Kidney glomerular epithelial cell (primary cell): ENCODE measurements around the gene OSBPL5.
"Not testable (repeated sequence)": the region's sequence is repeated elsewhere in the genome, so short reads cannot be mapped to it uniquely, and the experiment has no call there.

Experiments used
- DNase-seq: peaks from one replicate; lab custom pipeline; 2025; lab: John Stamatoyannopoulos, UW

The OSBPL5 gene

DNA sequence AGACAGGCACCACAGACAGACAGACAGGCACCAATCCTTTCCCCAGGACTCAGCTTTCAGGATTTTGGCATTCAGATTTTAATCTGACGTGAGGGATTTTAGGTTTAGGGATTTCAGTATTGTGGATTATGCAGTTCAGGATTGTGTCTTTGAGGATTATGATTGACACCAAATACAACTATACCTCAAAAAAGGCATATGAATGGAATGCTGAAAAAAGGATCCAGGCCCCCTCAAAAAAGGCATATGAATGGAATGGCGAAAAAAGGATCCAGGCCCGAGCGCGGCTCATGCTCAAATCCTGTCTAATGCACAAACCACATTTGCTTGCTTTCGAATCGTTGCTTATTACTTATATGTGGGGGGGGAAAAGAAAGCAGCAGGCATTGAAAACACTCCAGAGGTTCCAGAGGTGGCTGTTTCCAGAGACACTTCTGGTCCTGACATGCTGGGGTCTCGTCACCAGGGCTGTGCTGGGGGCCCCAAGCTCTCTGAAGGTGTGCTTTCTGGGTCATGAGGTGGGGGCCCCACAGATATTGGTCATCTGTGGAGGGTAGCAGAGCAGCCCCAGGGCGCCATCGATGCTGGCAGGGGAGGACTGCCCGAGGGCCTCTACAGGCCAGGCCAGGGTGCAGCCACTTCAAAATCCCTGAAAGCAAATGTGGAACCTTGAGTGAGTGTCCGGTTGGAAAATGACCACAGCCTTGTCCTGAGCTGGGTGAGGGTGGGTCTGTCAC lies 16.8 kb upstream of the OSBPL5 start:
- no peak for DNase-seq

DNA sequence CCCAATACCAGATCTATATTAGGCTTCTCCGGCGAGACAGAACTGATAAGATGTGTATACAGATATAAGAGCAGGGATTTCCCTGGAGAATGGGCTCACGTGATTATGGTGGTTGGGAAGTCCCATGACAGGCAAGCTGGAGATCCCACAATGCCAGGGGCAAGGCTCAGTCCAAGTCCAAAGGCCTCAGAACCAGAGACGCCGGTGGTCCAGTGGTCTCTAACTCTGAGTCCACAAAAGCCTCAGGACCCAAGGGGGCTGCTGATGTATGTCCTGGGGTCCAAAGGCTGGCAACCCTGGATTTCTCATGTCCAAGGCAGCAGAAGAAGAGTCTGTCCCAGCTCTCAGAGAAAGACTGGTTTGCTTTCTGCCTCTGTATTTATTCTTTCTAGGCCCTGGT lies 15.8 kb upstream of the OSBPL5 start:
- no peak for DNase-seq

DNA sequence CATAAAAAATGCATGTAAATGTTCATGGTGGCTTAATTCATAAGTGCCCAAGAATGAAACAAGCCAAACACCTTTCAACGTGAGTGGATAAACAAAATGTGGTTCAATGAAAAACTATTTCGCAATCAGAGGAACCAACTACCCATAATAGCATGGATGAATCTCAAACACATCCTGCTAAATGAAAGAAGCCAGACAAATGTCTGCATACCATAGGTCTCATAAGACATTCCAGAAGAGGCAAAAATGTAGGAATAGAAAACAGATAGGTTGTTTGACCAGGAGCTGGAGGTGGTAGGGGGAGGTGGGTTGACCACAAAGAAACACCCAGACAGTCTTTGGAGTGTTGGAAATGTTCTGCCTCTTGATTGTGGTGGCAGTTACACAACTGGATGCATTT lies 13.2 kb upstream of the OSBPL5 start:
- no peak for DNase-seq

DNA sequence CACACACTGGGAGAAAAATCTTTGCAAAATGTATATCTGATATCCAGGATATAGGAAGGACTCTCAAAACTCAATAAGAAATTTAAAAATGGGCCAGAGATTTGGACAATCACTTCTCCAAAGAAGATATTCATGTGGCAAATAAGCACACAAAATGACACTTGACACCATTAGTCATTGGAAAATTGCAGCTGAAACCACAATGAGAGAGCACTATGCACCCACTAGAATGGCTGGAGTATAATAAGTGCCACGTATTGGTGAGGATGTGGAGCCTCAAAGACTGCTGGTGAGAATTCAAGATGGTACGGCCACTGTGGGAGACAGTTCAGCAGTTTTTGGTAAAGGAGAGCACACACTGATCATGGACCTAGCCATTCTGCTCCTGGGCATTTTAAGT lies 12.8 kb upstream of the OSBPL5 start:
- no peak for DNase-seq

DNA sequence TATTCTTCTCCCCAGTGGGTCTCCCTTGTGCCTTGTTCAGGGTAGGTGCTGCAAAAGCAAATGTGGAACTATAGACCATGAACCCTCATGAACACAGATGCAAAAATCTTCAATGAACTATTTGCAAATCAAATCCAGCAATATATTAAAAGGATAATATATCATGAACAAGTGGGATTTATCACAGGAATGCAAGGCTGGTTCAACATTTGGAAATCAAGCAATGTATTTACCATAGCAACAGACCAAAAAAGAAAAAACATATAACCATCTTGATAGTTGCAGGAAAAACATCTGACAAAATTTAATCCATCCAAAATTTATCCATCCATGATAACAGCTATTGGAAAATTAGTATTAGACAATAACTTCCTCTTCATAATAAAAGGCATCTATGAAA lies 11.4 kb upstream of the OSBPL5 start:
- DNase-seq = no peak

DNA sequence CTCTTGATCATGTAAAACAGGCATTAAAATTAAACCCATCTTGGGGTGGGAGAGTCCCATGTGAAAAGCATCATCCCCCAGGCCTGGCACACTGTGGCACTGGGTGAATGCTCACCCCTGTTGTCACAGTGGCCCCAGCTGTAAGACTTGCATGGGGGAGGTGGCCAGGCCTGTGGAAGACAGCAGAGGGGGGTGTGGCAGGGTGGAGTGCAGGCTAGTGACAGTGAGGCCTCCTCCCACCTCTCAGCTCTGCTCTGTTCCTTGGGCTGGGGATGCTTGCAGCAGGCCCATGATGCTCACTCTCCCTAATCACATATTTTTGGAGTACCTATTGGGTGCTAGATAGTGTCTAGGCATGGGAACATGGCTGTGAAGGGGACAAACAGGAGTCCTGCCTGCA lies 10.1 kb upstream of the OSBPL5 start:
- DNase-seq = no peak

DNA sequence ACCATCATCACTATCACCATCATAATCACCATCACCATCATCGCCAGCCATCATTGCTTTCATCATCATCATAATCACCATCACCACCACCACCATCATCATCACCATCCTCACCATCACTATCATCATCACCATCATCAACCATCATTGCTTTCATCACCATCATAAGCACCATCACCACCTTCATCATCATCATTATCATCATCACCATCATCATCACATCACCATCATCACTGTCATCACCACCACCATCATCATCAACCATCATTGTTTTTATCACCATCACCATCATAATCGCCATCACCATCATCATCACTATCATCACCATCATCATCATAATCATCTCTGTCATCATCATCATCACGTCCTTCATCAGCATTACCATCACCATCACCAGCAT lies 9.3 kb upstream of the OSBPL5 start:
- DNase-seq = no peak

DNA sequence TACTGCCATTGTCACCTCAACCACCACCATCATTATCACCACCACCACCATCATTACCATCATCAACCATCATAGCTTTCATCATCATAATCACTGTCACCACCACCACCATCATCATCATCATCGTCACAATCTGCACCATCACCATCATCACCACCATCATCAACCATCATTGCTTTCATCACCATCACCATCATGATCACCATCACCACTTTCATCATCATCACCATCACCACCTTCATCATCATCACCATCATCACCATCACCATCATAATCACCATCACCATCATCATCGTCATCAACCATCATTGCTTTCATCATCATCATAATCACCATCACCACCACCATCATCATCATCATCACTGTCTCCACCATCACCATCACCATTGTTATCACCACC lies 8.7 kb upstream of the OSBPL5 start:
- no peak for DNase-seq

DNA sequence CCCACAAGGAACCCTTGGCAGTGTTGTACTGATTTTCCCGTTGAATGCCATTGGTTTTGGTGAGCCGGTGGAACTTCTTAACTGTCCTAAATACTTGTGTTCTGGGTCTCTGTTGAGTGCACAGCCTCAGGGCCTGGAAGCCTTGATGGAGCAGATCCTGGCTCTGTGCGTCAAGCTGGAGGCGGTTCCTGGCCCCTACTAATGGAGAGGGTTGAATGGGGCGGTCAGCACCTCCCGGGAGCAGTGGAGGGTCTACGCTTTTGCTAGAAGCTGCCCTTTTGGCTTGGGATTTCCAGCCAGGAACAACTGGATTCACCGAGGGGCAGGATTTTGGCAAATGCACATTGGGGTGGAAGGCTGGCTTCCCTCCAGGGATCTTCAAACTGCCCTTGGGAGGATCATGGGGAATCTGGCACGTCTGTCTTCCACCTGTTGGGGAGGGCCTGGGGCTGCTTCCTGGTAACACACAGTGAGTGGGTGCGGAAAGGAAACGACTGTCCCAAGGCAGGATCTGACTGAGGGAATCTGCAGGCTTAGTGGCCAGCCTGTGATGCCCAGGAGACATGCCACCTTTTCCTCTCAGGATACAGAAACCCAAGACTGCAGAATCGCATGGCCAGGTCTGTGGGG lies 6.9 kb upstream of the OSBPL5 start:
- DNase-seq = no peak

DNA sequence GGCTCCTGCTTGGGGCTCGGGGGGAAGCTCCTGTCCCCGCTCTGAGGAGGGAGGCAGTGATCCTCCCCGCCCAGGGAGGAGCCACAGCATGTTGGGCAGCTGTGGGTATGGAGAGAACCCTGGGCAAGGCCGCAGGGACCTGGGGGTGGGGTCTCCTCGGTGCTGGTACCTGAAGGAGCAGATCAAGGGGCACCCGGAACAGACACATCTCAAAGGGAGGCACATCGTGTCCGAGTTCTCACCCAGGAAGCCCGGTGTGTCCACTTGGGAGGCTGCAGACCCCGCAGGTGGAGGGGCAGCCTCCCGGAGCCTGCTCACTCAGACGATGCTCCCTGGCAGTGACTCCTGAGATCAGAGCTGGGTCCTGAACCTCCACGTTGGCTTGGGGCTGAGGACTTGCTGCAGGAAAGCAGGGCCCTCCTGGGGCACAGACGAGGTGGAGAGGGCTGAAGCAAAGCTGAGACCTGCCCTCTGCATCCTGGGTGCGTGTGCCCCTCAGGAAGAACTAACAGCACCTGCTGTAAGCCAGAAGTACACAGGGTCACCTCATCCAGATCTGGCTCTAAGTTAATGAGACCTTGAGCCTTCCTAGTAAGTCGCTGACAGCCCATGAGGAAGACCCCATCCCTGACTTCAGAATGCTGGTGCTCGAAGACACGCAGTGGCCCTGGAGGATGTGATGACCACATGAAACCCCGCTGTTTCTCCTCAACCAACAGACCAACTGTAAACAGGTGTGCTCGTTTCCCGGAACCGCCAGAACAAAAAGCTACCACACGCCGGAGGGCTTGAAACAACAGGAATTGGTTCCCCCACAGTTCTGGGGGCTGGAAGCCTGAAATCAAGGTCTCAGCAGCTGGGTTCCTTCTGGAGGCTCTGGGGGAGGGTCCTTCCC lies 5.9 kb upstream of the OSBPL5 start:
- DNase-seq = no peak

DNA sequence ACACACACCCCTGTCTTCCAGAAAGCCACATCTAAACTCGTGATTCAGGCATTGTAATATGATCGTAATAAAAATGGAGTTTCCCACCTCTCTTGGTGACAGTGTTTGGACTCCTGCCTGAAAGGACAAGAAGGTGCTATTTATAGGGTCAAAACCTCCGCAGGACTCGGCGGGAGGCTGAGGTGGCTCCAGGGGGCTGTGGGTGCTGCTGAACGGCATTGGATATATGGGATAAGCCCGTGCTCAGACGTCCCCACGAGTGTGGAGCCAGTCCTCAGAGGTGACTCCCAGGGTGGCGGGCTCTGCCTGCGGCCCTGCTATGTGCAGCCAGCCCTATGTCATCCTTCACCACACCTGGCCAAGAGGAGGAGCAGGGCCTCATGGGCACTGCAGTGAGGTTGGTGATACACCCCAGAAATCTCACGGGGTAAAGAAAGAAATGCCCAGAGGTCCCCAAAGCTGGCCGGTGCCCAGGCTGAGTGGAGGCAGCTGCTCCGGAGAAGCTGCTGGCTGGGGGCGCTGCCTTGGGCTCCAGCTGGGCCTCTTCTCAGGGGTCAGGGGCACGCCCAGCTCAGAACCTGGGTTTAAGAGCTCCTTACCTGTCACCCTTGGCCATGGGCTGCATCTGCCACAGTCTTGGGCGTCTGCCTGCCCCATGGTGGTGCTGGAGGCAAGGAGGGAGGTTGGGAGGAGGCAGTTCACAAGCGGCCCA lies 5.1 kb upstream of the OSBPL5 start:
- DNase-seq = no peak

DNA sequence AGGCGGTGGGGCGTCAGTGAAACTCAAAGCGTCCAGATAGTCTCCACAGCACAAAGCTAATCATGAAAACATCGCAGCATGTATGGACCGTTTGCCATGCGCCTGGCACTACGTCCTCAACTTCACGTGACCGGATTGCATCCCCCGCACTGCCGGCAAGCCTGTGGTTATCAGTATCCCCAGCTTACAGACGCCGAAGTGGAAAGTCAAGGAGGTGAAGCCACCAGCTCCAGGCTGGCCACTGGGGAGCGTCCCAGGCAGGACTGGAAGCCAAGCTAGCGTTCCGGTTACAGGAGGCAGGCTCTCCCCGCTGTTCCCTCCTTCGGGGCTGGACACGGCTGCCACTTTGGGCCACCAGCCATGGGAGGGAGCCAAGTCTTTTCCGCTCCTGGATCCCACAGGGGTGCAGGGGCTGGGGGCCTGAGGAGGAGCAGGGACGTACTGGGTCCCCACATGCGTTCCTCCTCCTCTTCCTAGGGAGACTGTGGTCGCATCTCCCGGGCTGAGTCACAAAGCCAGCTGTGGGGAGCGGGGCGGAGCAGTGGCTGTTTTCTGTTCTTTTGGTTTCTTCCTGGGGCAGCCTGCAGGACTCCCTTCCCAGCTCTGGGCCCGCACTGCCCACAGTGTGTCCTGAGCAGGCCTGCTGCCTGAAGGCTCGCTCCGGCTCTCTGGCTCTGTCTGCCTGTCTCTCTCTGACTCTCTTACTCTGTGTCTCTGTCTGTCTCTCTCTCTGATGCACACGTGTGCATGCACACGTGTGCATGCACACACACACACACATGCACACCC lies 4.3 kb upstream of the OSBPL5 start:
- DNase-seq = no peak

DNA sequence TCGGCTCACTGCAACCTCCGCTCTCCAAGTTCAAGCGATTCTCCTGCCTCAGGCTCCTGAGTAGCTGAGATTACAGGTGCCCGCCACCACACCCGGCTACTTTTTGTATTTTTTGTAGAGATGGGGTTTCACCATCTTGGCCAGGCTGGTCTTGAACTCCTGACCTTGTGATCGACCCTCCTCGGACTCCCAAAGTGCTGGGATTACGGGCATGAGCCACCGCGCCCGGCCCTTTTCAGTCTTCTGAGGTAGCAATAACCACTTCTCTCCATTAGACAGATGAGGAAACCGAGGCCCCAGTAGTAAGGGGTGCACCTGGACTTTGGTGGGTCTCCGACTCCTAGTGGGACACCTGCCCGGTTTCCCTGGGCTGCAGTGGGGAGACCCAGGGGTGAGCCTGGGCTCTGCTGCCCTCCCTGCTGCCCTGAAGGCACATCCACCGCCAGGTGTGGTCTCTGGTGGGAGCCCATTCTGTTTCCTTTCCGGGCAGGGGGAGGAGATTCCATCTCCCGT lies 3.7 kb upstream of the OSBPL5 start:
- not testable (repeated sequence) for DNase-seq

DNA sequence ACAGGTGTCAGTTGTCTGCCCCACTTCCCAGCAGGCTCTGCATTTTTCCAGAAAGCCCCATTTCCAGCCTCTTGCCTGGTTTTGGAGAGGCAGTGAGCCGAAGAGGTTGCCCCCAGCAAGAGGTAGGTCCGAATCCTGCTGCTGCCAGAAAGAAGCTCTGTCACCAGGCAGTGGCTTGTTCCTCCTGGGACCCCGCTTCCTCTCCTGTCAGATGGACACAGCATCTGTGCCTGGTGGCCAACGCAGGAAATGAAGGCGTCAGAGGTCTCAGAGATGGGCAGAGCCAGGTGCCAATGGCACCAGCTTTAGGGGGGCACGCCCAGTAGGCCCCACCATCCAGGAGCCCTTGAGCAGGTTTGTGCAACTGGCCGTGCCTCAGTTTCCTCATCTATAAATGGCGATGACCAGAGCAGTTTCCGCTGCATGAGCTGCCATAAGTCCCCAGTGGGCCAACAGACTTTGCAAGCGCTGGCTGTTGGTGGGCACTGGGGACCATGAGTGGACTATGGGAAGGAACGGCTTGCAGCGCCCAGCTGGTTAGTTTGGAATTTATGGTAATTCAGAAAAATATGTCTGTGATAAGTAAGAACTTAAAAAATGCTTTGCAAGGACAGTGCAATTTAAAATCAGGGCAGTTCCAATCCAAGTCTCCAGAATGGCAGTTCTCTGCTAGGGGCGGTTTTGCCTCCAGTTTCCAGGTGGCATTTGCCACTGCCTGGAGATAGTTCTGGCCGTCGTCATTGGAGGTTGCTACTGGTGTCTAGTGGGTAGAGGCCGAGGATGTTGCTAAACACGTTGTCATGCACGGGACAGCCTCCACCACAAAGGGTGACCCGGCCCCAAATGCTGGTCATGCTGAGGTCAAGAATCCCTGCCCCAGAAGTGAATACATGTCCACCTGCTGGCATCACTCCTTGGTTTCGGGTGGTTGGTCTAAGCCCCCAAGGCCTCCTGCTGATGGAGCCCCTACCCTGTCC lies 2.3 kb upstream of the OSBPL5 start:
- DNase-seq = no peak

DNA sequence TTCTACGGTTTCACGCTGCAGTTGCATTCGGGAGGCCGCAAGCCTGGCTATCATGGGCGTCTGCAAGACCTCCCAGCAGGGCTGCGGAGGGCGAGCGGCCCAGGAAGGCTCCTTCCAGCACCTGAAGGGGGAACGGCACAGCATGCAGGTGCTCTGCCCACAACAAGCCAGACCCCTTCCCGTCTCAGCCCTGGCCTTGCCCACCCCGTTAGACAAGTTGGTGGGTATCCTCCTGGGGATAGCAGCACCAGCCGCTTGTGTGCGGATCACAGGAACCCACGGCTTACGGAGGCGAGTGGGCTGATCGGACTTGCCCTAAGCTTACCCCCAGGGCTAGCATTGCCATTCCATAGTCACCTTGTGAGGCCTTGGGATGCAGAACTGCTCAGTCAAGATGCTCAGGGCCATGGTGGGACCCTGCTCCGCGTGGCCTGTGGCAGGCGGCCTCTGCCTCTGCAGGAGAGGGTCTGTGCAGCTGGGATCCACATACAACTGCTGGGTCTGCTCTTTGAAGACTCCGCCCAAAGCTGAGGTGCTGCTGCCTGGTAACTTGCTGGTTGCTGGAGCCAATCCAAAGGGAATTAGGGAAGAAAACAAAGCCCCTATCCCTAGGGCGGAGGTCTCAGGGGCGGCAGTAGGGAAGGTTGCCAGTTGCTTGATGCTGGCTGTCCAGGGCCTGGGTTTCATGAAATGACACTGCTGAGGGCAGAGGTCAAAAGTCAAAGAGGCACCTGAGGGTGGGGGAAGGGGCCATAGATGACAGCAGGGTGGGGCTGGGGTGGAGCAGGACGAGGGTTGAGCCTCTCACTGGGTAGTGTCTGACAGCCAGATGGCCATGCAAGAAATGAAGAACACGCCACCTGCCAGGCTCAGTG lies 1.4 kb upstream of the OSBPL5 start:
- DNase-seq = no peak

DNA sequence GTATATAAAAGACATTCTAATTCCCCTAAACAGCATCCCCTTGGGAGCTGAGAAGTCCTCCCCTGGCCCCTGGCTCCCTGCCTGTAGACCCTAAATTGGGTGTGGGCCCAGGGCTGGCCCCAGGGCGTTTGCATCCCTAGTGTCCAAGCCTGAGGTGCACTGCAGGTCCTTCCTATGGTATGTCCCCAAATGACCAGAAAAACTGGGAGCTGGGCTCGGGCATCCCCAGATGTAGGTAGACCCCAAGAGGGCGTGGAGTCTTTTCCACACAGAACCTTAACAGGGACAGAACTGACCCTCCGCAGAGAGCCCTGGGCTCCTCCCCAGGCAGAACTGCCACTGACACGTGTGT lies 782 bp upstream of the OSBPL5 start:
- DNase-seq = no peak

DNA sequence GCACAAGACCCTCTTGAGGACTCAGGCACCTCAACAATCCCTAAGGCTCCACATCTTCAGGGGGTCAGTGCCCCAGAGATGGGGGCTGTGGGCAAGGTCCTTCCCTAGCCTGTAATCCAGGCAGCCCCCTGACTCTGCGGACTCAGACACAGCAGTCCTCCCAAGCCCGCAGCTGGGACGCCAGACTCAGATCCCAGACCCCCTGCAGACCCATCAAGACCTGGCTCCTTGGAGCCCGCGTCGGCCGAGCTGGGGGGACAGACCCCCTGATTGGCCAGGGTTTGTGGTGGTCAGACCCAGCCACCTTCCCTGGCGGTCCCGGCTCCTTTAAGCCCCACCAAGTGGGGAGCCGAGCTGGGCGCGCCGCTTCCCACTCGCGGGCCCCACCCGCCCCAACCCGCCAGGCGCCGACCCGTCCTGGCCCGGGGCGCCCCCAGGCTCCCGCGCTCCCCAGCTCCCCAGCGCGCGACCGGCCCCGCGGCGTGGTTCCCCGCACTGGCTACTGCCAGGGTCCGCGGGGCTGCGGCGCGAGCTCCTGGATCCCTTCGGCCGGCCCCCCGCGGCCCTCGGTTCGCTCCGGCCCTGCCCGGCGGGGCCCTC lies 458 bp downstream of the OSBPL5 start:
- DNase-seq = no peak

DNA sequence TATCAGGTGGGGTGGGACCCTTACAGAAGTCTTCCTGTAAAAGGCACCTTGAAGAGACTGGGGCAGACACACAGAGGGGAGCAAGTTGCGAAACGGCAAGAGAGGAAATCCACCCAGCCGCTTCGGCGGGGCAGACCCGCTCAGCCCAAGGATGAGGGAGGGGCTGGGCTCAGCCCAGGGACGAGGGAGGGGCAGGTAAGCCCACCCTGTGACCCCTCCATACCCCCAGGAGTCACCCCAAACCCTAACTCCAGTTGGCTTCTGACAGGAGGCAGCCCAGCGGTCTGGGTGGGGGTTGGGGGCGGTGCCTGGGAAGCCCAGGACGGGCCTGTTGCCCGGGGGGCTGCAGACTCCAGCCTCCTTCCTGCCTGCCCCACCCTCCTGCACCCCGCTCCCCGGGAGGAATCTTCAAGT lies 965 bp downstream of the OSBPL5 start:
- DNase-seq = no peak
